DOHH2 (cell line): ENCODE measurements around the gene PRSS12.

Experiments
- H3F3A ChIP-seq: fragments of 200-600 bp; sonication (generic), shearing (Covaris generic); 2 replicates; pipeline ENCODE4 v1.6.0; 2016; ENCODE audit warnings: antibody characterized with exemption, mild to moderate bottlenecking; ENCODE audit not compliant: control insufficient read depth, insufficient read depth
- H3K27ac ChIP-seq: fragments of 200-600 bp; sonication (generic); 2 replicates; pipeline ENCODE4 v1.5.1; 2014; ENCODE audit warnings: low read depth, mild to moderate bottlenecking, low read length, moderate library complexity
- H3K27me3 ChIP-seq: fragments of 200-600 bp; sonication (generic); 2 replicates; pipeline ENCODE4 v1.6.1; 2014; ENCODE audit warnings: mild to moderate bottlenecking, low read length, mixed read lengths; ENCODE audit not compliant: control insufficient read depth
- H3K36me3 ChIP-seq: fragments of 200-600 bp; sonication (generic); 2 replicates; pipeline ENCODE4 v1.6.1; 2014; ENCODE audit warnings: mild to moderate bottlenecking, low read length, moderate library complexity, mixed read lengths; ENCODE audit not compliant: control insufficient read depth
- H3K4me1 ChIP-seq: fragments of 200-600 bp; sonication (generic); 2 replicates; pipeline ENCODE4 v1.6.1; 2014; ENCODE audit warnings: mild to moderate bottlenecking, low read length, mixed read lengths; ENCODE audit not compliant: control insufficient read depth
- H3K4me2 ChIP-seq: fragments of 200-600 bp; sonication (generic); 2 replicates; pipeline ENCODE4 v1.6.0; 2014; ENCODE audit warnings: mild to moderate bottlenecking, low read length, moderate library complexity
- H3K4me3 ChIP-seq: fragments of 200-600 bp; sonication (generic); 2 replicates; pipeline ENCODE4 v1.5.1; 2014; ENCODE audit warnings: mild to moderate bottlenecking, low read length, mixed read lengths
- H3K79me2 ChIP-seq: fragments of 200-600 bp; sonication (generic); 2 replicates; pipeline ENCODE4 v1.6.1; 2014; ENCODE audit warnings: mild to moderate bottlenecking, low read length, mixed read lengths; ENCODE audit not compliant: control insufficient read depth
- H3K9me2 ChIP-seq: fragments of 200-600 bp; sonication (generic); replicated peaks from 2 replicates; pipeline ENCODE4 v1.6.1; 2014; ENCODE audit warnings: mild to moderate bottlenecking, low read length, mixed read lengths; ENCODE audit not compliant: control insufficient read depth
- H3K9me3 ChIP-seq: fragments of 200-600 bp; sonication (generic); 2 replicates; pipeline ENCODE4 v1.6.1; 2014; ENCODE audit warnings: antibody characterized with exemption, low read length, mixed read lengths; ENCODE audit not compliant: control insufficient read depth, insufficient read depth
- H4K20me1 ChIP-seq: fragments of 200-600 bp; sonication (generic); 2 replicates; pipeline ENCODE4 v1.6.0; 2014; ENCODE audit warnings: low read depth, mild to moderate bottlenecking, antibody characterized with exemption, low read length, moderate library complexity; ENCODE audit not compliant: control insufficient read depth, insufficient read depth
- CTCF ChIP-seq: fragments of 200-600 bp; sonication (generic); IDR thresholded peaks from one replicate; pipeline ENCODE4 v1.5.1; 2014; ENCODE audit warnings: antibody characterized with exemption, mild to moderate bottlenecking, low read depth, low read length; ENCODE audit not compliant: poor library complexity, severe bottlenecking
- EZH2phosphoT487 ChIP-seq: fragments of 200-600 bp; sonication (generic); IDR thresholded peaks from 2 replicates; pipeline ENCODE4 v1.6.1; 2017; ENCODE audit warnings: borderline replicate concordance, mild to moderate bottlenecking, antibody characterized with exemption, low read length, moderate library complexity, mixed read lengths

The PRSS12 gene

DNA sequence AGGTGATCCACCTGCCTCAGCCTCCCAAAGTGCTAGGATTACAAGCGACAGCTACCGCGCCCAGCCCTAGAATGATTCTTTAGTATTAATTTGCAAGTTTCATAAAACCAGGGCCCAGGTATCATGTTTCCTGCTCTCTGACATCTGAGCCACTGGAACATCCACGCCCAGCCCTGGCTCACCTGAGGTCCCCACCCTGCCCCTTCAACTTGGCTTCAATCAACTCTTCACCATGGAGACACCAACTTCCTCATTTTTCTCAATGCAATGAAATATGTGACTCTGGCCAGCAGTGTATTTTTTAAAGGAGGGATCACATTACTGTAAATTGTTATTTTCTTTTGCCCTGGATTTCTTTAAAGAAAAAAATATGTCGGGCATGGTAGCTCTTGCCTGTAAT lies 3.9 kb downstream of the PRSS12 start:
- no peaks in the 10 kb centered on the region for H3K36me3 ChIP-seq
- H3F3A ChIP-seq, result no peaks in the 10 kb centered on the region
- no peaks in the 10 kb centered on the region; the same call in 1 of the 2 replicates for H3K27me3 ChIP-seq
- no peak overlapping the region for H3K4me3 ChIP-seq
- H3K4me2 ChIP-seq, result no peak overlapping the region
- H3K27ac ChIP-seq, result no peak overlapping the region
- no peaks in the 10 kb centered on the region for H3K4me1 ChIP-seq
- no peak for TF ChIP-seq EZH2phosphoT487
- TF ChIP-seq CTCF, result no peak
- no peaks in the 10 kb centered on the region for H3K79me2 ChIP-seq
- no peaks in the 10 kb centered on the region for H3K9me2 ChIP-seq
- no peaks in the 10 kb centered on the region for H4K20me1 ChIP-seq
- H3K9me3 ChIP-seq, result no peaks in the 10 kb centered on the region

DNA sequence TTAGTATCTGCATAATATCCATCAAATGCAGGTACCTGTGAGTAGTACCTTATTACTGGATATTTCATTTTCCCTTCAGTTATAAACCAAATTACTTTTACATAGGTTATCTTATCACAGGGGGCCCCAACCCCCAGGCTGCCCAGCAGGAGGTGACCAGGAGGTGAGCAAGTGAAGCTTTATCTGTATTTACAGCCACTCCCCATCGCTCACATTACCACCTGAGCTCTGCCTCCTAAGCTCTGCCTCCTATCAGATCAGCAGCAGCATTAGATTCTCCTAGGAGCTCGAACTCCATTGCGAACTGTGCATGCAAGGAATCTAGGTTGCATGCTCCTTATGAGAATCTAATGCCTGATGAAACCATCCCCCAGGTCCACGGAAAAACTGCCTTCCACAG lies 6.3 kb downstream of the PRSS12 start:
- Histone ChIP-seq H3K27ac (no peak overlapping the region), H3K4me2 (no peak overlapping the region), H3F3A (no peaks in the 10 kb centered on the region), H4K20me1 (no peaks in the 10 kb centered on the region), H3K36me3 (no peaks in the 10 kb centered on the region), H3K79me2 (no peaks in the 10 kb centered on the region), H3K9me2 (no peaks in the 10 kb centered on the region), H3K9me3 (no peaks in the 10 kb centered on the region), H3K4me3 (no peak overlapping the region), H3K4me1 (no peaks in the 10 kb centered on the region), H3K27me3 (no peaks in the 10 kb centered on the region)
- TF ChIP-seq EZH2phosphoT487 (no peak), CTCF (no peak)

DNA sequence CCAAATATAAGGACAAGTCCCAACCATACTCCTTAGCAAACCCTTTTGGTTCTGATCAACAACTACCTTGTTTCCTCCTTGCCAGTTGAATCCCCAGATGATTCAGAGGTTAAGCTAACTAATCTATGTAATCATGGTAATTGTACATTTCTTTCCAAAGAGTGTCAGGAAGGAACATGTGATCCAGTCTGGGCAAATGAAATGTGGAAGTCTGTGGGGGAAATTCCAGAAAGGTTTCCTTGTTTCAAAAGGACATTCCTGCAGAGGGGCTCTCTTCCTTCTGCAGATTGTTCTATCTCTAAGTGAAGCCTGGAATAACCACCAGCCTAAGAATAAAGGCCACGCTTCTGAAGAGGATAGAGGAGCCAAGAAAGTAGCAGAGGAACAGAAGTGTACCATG lies 7.0 kb downstream of the PRSS12 start:
- H3K4me1 ChIP-seq, result no peaks in the 10 kb centered on the region
- H4K20me1 ChIP-seq, result no peaks in the 10 kb centered on the region
- H3K9me3 ChIP-seq, result no peaks in the 10 kb centered on the region
- no peak overlapping the region for H3K27ac ChIP-seq
- H3K4me3 ChIP-seq, result no peak overlapping the region
- H3F3A ChIP-seq, result no peaks in the 10 kb centered on the region
- H3K27me3 ChIP-seq, result no peaks in the 10 kb centered on the region
- no peaks in the 10 kb centered on the region for H3K36me3 ChIP-seq
- H3K9me2 ChIP-seq, result no peaks in the 10 kb centered on the region
- no peak overlapping the region for H3K4me2 ChIP-seq
- H3K79me2 ChIP-seq, result no peaks in the 10 kb centered on the region
- TF ChIP-seq CTCF (no peak), EZH2phosphoT487 (no peak)

- Histone ChIP-seq H3K27me3 (no peaks in the 10 kb centered on the region), H3K27ac (no peak overlapping the region), H3F3A (no peaks in the 10 kb centered on the region), H3K9me3 (no peaks in the 10 kb centered on the region), H3K9me2 (no peaks in the 10 kb centered on the region), H3K79me2 (no peaks in the 10 kb centered on the region), H3K4me2 (no peak overlapping the region), H3K4me1 (no peaks in the 10 kb centered on the region), H3K36me3 (no peaks in the 10 kb centered on the region), H4K20me1 (no peaks in the 10 kb centered on the region), H3K4me3 (no peak overlapping the region)
- no peak for TF ChIP-seq EZH2phosphoT487
- TF ChIP-seq CTCF, result no peak
Observed at GRCh38 chr4:118344801-118345200, 8.0 kb downstream of the PRSS12 start.
